DMS114 treated with DMSO at 0.1 percent for 48 hours (cell line): Measurements from ENCODE around the gene HECTD2.
"Not testable (repeated sequence)": the region's sequence is repeated elsewhere in the genome, so short reads cannot be mapped to it uniquely, and the experiment has no call there.

ENCODE experiments used
- DNase-seq: peaks from one replicate; lab custom pipeline; 2025; ENCODE audit not compliant: unreplicated experiment; lab: John Stamatoyannopoulos, UW

Gene HECTD2

DNA sequence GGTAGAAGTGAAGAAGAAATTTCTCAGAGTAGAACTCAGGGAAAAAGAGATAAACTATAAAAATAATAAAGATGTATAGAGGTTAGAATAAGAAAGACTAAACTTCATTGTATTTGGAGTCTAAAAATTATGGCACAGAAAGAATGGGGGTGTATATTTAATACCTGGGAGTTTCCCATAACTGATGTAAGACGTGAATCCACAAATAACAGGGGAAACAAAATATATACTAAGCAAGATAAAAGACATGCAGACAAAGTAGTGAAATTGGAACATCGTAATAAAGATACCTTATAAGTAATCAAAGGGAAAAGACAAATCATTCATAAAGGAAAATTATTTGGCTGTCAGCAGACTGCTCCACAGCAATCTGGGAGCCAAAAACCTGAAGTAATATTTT, 62.8 kb downstream of the HECTD2 start:
- no peak for DNase-seq

DNA sequence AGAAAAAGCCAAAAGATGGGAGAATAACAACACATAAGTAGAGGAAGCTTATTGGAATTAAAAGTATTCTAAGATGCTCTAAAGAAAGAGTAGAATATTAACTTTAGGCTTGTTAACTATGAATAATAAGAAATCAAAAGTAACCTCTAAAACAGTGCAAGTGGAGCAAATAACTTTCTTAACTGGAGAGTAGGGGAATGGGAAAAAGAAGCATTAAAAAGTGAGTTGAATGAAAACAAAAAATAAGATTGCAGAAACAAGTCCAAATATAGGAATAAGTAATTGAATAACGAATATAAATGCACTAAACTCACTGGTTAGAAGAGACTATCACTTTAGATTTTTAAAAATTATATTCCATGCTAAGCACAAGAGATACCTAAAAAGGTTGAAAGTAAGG, 63.9 kb downstream of the HECTD2 start:
- no peak for DNase-seq

DNA sequence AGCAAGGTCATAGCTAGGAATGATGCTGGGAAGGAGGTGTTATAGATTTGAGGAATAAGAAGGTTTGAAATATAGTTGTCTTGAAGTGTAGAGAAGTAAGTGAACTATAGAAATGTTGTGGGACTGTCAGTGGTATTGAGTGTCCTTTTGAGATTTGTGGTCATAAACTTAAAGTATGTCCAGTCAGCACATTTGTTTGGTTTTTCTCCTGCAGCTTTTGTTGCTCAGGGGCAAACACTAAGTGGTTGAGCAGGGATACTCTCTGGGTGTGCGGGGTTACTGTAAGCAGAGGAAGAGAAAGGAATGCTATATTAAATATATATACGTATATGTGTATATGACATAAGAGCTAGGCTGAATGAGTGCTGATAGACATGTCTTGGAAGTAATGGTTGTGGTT, 67.1 kb downstream of the HECTD2 start:
- no peak for DNase-seq

DNA sequence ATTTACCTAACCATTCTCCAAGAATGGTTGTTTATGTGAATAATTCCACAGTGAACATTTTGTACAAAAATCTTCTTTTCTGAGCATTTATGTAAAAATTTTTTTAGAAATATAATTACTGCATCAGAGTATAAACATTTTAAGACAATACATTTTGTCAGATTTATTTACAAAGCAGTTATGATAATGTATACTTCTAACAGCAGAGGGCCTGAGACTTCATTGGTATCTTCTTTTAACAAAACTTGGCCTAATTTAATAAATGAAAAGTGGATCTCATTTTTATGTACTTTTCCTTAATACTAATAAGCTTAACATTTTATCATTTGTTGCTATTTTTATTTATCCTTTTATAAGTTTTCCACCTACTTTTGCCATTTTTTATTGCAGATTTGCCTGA, 69.4 kb downstream of the HECTD2 start:
- DNase-seq: no peak

DNA sequence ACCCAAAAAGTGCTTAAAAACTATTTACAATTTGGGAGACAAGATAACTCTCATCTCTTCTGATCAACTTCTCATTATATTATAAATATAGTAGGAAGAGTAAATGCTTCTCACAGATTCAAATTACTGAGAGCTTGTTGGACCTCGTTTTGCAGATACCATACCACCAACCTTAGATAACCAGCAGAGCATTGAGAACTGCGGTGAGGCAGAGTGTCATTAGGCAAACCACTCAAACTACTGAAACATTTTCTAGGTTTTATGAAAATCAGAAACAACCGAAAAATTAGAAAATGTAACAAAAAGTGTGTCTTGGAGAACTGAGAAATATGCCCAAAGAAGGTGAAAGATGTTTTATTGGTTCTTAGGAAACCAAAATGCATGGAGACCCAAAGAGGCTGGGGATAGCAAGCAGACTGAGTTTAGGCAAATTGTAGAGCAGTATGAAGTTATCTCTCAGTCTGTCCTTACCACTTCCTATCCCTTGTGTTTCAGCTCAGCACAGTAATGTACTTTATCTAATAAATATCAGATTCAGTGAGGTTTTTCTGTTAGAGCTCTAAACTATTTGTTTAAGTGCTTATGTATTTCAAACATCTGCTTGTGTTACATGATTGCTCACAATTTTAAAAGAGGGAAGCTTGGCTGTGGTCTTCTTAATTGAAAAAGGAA, 77.9 kb downstream of the HECTD2 start:
- no peak for DNase-seq

DNA sequence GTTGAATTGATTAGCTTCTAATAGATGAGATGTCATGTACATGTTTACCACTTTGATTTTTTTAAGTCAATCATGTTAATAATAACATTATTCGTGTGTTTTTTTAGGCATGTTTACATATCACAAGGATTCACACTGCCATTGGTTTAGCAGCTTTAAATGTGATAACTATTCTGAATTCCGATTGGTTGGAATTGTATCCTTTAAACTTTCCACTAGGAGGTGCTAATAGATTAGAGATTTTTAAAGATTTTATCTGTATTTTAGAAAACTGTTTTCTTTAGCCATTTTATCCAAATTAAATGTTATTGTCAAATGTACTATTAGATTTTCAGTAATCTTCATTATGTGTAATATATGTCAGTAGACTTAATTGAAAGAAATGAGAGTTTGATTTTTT, 83.2 kb downstream of the HECTD2 start:
- DNase-seq: no peak

DNA sequence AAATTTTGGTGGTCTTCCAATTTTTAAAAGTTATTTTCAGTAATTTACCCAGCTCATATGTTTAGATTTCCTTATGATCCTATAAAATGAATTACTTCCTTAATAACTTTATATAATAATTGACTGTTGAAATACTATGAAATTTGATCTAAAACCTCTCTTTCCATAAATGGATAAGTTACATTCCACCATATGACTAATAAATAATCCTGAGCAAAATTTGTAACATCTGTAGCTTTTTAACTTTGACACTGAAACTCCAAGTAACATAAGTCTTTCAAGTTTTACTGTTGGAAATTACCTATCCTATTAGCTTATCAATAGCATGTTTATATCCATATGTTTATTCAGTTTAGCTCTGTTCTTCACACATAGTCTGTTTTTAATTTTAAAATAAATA, 85.3 kb downstream of the HECTD2 start:
- no peak for DNase-seq

DNA sequence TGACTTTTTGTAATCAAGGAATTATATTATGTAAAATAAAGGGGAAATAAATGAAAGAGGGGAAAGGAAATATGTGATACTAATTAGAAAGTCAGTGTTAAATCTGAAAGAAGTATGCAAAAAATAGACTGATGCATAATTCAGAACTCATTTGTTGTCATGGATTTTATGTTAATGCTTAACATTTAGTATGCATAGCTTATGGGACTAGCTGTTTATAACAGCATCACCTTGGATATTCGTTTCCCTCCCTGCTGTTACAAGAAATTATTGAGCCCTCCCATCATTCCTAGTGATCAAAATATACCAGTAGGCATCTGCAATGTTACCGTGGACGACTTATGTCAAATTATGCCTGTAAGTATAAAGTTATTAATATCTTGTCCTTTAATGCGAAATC, 85.9 kb downstream of the HECTD2 start:
- no peak for DNase-seq

DNA sequence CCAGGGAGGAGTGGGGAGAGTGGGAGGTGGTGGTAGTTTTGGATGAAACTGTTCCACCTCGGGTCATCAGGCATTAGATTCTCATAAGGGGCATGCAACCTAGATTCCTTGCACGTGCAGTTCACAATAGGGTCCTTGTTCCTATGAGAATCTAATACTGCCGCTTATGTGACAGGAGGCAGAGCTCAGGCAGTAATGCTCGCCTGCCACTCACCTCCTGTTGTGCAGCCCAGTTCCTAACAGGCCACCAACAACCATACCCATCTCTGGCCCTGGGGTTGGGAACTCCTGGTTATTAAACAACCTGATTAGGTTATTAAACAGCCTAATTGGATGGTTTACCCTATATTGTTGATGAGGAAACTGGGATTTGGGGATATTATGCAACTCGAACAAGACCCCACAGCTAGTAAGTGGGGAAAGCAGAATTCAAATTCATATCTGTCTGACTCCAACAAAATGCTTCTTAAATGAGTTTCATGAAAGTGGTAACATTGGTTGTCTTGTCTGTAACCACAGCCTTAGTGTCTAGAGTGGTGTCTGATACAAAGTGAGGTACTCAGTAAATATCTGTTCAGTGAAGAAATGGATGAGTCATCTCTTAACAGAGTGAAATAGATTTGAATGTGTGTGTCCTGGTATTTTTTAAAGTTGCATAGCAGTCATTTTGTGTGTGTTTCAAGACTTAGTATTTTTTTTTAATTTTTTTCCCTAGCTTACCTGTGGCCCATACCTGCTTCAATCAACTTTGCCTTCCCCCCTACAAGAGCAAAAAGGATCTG, 101.6 kb downstream of the HECTD2 start:
- DNase-seq: no peak

DNA sequence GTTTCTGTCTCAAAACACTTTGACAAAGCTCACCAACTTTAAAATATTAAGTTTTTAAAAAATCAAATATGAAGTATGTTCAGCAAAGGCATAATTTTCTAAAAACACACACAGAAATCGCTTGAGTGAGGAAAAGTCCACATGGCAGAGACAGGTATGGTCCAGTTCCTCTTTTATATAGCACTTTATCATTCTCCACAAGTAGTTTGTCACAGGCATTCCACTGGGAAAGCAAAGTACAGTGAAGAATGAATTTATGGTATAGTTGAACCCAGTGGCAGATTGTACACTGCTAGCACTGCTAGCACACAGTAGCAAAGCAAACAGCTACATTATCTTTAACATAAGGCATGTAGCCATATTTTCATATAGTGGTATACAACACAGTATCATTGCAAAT, 102.3 kb downstream of the HECTD2 start:
- DNase-seq: no peak

DNA sequence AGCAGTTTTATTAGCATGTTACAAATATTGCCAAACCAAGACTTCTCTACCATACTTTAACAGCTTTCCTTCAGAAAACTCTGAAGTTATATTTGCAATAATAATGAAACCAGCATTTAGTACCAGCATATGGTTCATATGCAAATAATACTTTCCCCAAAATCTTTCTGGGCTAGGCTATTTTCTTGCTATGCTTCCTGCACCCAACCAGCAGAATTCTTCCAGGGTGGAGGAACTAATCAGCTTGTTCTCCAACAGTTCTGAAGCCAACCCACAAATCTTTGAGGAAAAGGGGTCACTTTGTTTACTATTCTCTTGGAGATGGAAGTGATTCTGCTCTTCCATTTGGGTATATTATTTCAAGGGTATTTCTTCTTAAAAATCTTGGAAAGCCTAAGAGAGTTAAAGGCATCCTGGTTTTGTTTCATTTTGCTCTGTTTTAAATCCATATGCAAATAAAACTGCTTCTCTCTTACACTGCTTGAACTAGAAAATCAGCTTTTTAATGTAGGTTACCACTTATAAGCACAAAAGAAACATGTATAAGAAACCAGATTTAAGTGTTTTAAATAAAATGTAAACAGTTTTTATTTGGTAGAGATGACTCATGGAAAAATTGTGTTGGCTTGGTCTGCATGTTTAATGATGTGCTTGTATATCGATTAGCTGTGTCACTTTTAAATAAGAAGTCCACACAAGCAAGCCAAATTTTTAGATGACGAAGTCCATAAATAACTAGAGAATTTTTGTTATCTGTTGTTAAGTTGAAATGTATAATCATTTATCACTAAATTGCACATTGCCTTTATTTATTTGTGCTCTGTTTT, 103.7 kb downstream of the HECTD2 start:
- DNase-seq: no peak

DNA sequence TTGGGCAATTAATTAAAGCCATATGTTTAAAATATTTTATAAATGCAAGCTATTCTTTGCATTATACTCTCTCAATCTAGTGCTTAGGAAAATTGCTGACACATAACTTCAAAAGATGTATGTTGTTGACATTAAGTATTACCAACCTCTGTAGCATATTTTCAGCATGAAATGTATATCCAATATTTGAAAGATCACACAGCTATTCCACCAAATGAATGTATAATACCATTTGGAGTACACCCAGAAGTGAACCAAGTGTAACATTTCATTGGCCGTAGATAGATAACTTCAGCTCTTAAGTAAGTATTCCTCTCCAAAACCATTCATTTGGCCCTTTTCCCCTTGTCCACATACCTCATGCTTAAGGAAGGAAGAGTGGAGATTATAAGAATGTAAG, 104.6 kb downstream of the HECTD2 start:
- no peak for DNase-seq

DNA sequence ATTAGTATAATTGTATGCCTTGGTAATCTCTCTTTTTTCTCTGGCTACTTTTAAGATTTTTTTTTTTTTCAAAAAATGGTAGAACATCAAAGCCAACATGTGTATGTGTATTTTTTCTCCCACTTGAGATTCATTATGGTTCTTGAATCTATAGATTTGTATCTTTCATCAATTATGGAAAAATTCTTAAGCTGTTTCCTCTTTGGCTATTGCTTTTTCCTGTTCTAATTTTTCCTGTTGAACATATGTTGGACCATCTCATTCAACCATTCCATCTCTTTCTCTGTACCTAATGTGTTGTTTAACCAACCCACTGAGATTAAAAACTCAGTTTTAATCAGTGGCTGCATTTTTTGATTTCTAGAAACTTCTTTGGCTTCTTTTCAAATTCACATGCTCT, 107.2 kb downstream of the HECTD2 start:
- no peak for DNase-seq

DNA sequence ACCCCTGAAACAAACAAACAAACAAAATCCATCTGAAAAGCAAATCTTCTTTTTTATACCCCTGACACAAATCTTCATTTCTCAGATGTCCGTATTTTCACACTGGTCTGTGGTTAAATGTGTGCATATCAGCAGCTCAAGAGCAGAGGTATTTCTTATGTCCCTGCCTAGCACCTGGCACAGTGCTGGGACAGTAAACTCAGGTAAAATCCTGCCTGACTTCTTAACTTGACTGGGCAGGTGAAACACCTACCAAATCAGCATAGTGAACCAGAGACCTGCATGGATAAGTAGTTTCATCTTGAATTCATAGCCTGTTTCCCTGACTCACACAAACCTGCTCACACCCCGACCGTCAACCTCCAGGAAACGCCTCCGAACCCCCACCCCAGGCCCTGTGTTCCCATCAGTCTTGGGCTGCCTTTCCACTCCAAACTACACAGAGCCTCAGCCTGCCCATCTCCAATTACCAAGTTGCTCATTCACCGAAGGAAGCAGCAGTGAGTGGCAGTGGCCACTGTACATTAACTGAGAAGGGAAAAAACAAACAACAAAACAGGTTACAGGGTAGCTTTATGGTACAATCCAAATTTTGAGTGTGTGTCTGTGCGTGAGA, 109.9 kb downstream of the HECTD2 start:
- DNase-seq: no peak

DNA sequence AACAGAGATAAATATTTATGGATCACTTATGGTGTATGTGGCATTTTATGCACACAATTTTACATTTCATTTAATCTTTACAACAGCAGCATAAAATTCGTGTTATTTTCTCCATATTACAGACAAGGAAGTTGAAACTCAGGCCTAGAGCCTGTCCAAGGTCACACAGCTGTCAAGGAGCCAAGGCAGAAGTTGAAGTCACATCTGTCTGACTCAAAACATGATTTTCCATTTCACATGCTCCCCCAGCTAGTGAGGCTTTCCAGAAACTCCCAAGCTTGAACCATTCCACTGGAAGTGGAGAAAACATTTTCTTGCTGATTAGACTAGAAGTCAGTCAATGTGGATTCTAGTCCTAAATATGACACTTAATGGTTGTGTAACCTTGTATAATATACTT, 110.5 kb downstream of the HECTD2 start:
- no peak for DNase-seq

DNA sequence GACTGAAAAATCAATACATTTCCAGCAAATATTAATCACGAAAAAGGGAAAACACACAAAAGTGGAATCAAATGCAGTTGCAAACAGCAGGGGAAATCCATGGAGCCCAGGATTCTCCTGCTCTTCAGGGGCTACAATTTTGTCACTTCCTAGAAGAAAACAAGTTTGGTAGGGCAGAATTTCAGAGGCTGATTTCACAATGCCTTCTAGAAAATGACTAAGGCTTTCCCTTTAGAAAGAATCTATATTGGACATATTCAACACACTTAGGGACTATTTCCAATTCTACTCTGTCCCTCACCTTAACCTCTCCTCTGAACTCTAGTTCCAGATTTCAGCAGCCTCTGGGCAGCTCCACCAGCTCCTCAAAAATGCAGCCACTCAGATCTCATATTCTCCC, 111.3 kb downstream of the HECTD2 start:
- DNase-seq: no peak

DNA sequence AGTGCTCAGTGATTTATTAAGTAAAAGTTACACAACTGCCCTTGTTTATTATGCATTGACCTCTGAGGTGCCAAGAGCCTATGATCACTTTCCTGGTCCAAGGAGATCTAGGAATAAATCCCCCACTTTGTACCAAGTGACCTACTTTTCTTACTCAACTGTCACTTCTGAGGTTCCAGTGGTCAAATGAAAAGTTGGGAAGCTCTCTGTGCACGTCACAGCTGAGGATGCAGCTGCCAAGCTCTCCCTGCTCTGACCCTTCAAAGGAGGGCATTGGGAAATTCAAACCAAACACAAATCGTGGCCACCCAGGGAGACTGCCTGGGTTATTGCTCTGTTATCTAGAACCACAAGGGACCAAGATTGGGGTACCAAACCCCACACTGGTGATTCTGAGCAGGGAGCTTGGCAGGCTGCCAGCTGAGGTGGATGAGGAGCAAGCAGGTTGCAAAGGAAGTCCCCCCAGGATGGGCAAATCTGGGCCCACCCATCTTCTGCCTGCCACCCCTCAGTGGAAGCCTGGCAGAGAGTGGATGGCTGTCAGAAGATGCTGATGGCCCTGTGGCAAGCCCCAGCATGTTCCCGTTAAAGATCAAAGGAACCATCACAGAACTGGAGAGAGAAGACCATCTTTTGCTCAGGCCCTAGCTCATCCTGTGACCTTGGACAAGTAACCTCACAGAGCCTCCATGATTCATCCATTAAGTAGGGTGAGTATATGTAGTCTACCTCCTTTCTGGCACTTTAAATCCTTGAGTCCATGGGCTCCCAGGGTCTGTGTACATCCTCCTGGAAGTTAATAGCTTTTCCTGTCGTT, 116.0 kb downstream of the HECTD2 start:
- DNase-seq: no peak

DNA sequence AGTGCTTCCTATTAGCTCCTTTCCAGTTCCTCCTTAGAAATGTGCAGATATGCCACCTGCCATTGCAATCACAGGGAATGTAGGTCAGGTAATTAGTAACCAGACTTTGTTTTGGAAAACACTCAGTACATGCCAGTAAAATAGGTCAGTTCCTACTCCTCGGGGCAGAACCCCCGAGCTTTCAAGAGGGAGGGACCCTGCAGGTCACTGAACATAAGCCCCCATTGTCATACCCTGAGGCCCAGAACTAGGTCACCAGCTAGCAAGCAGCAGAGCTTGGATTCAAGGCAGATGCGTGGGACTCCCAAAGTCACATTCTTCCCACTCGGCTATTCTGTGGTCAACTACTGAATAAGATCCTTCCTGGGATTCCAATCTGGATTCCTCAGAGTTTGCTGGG, 117.9 kb downstream of the HECTD2 start:
- DNase-seq: no peak

DNA sequence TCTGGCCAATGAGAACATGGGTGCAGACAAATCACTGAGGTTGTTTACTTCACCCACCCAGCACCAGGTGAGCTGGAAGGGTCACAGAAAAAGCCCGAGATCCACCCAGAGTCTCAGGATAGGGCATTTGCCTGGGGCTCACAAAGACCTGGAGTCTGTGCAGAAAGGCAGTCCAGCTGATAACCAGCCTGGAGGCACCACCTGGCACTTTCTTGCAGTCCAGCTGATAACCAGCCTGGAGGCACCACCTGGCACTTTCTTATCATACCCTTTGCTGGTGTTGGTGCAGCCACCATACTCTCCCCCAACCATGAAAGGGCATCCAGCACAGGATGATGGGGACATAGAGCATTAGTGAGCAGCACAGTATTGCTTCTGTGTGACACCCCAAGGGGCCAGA, 118.6 kb downstream of the HECTD2 start:
- DNase-seq: no peak

DNA sequence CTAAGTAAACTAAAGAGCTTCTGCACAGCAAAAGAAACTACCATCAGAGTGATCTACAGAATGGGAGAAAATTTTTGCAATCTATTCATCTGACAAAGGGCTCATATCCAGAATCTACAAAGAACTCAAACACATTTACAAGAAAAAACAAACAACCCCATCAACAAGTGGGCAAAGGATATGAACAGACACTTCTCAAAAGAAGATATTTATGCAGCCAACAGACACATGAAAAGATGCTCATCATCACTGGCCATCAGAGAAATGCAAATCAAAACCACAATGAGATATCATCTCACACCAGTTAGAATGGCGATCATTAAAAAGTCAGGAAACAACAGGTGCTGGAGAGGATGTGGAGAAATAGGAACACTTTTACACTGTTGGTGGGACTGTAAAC, 124.6 kb downstream of the HECTD2 start:
- DNase-seq: not testable (repeated sequence)

DNA sequence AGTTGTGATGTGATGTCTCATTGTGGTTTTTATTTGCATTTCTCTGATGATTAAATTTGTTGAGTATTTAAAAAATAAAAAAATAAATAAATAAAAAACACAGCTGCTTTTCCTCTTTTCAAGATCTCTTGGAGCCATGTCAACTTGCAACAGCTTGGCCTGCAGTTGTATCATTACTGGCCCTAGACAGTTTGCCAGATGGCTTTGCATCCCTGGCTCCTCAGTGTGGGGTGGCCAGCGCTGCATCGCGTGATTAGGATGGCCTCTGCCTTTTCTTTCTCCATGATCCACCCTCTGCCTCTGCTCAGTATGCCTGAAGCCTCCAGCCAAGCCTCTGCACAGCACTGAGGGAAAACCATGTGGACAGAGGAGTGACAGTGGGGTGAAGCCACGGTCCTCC, 126.0 kb downstream of the HECTD2 start:
- no peak for DNase-seq
